Measurements from ENCODE around the gene MBOAT1.

- no peak for TF ChIP-seq CTCF (IDR thresholded peaks at IDR 0.05)
- no peak for TF ChIP-seq ZFX (IDR thresholded peaks at IDR 0.05; ENCODE audit: borderline replicate concordance)
These were observed 142.2 kb downstream of the MBOAT1 start for GRCh38 chr6:20070047-20070446.

Measured in 22Rv1 (cell line).